ENCODE measurements around the gene UBAC2. TPM values are rescaled to one million over a fixed set of nuclear protein-coding genes. Genes with fewer than 3 reads are reported as not detected.

UBAC2 gene
- total RNA-seq, 4 donors from 2014 or later = 67.3 to 111 (median 93.8) TPM

- no peak overlapping the region for H3K27ac ChIP-seq
- no peak overlapping the region for H3K4me3 ChIP-seq
- 87% methylated on average over 3 of the region's 3 CpGs for WGBS
- peaks cover 12% of the 10 kb centered on the region for H3K4me1 ChIP-seq
- no peaks in the 10 kb centered on the region for H3K27me3 ChIP-seq
- no peak for DNase-seq (ENCODE audit: low spot score in 2 of 2)
- TF ChIP-seq POLR2A (IDR thresholded peaks at IDR 0.05) (no peak), POLR2AphosphoS5 (IDR thresholded peaks at IDR 0.05) (no peak), EP300 (IDR thresholded peaks at IDR 0.05) (no peak), CTCF (IDR thresholded peaks at IDR 0.05) (no peak)
- H3K9me3 ChIP-seq = no peaks in the 10 kb centered on the region
- H3K36me3 ChIP-seq = peaks cover 10% of the 10 kb centered on the region
Observed at GRCh38 chr13:99378985-99379733, 178.5 kb downstream of the UBAC2 start.

- 92% methylated on average over 16 of the region's 16 CpGs for WGBS
- Histone ChIP-seq H3K27ac (no peak overlapping the region), H3K4me1 (peaks cover 12% of the 10 kb centered on the region), H3K27me3 (no peaks in the 10 kb centered on the region), H3K36me3 (peaks cover 15% of the 10 kb centered on the region), H3K9me3 (no peaks in the 10 kb centered on the region), H3K4me3 (no peak overlapping the region)
- no peak for DNase-seq (ENCODE audit: low spot score in 2 of 2)
- TF ChIP-seq POLR2AphosphoS5 (IDR thresholded peaks at IDR 0.05) (no peak), CTCF (IDR thresholded peaks at IDR 0.05) (no peak), EP300 (IDR thresholded peaks at IDR 0.05) (no peak), POLR2A (IDR thresholded peaks at IDR 0.05) (no peak)
Observed at GRCh38 chr13:99379856-99380801, 179.5 kb downstream of the UBAC2 start.

GRCh38 chr13:99380921-99381645, 180.4 kb downstream of the UBAC2 start:
- no peak overlapping the region for H3K27ac ChIP-seq
- no peaks in the 10 kb centered on the region for H3K27me3 ChIP-seq
- no peak for DNase-seq (ENCODE audit: low spot score in 2 of 2)
- H3K9me3 ChIP-seq = no peaks in the 10 kb centered on the region
- 94% methylated on average over 15 of the region's 15 CpGs for WGBS
- peaks cover 12% of the 10 kb centered on the region for H3K4me1 ChIP-seq
- no peak for TF ChIP-seq CTCF (IDR thresholded peaks at IDR 0.05)
- no peak for TF ChIP-seq EP300 (IDR thresholded peaks at IDR 0.05)
- no peak for TF ChIP-seq POLR2A (IDR thresholded peaks at IDR 0.05)
- TF ChIP-seq POLR2AphosphoS5 (IDR thresholded peaks at IDR 0.05) = no peak
- H3K4me3 ChIP-seq = no peak overlapping the region
- peaks cover 25% of the 10 kb centered on the region for H3K36me3 ChIP-seq

GRCh38 chr13:99381766-99382165, 181.1 kb downstream of the UBAC2 start:
- no peak for DNase-seq (ENCODE audit: low spot score in 2 of 2)
- TF ChIP-seq EP300 (IDR thresholded peaks at IDR 0.05) = no peak
- TF ChIP-seq CTCF (IDR thresholded peaks at IDR 0.05) = no peak
- H3K4me1 ChIP-seq = peaks cover 12% of the 10 kb centered on the region
- H3K9me3 ChIP-seq = no peaks in the 10 kb centered on the region
- no peaks in the 10 kb centered on the region for H3K27me3 ChIP-seq
- H3K4me3 ChIP-seq = no peak overlapping the region
- WGBS = 86% methylated on average over 2 of the region's 2 CpGs
- no peak overlapping the region for H3K27ac ChIP-seq
- H3K36me3 ChIP-seq = peaks cover 30% of the 10 kb centered on the region

All from suprapubic skin (tissue), 4 donors.